Measurements from ENCODE around the gene CCSER1.
A peak's percentile ranks its signal among the peaks of the same experiment; 100 is the strongest.

The CCSER1 gene

GRCh38 chr4:91472046-91472445 lies 1344.9 kb downstream of the CCSER1 start:
- no peak for DNase-seq (ENCODE audit: low read depth)
- in situ Hi-C loops (cut with HindIII; ENCODE audit: low sequenced_read_pairs) = no loop called here
- TF ChIP-seq CTCF (IDR thresholded peaks at IDR 0.05; ENCODE audit: low read depth, low read length, missing control alignments) = no peak
- no peak overlapping the region for H3K4me3 ChIP-seq (ENCODE audit: low read depth, low read length)

GRCh38 chr4:91485415-91485814 lies 1358.2 kb downstream of the CCSER1 start:
- in situ Hi-C loops (cut with HindIII; ENCODE audit: low sequenced_read_pairs) = no loop called here
- H3K4me3 ChIP-seq (ENCODE audit: low read depth, low read length) = no peak overlapping the region
- no peak for TF ChIP-seq CTCF (IDR thresholded peaks at IDR 0.05; ENCODE audit: low read depth, low read length, missing control alignments)
- DNase-seq (ENCODE audit: low read depth) = no peak

GRCh38 chr4:91488946-91489345 lies 1361.8 kb downstream of the CCSER1 start:
- in situ Hi-C loops (cut with HindIII; ENCODE audit: low sequenced_read_pairs) = no loop called here

GRCh38 chr4:91497892-91498291 lies 1370.7 kb downstream of the CCSER1 start:
- in situ Hi-C loops (cut with HindIII; ENCODE audit: low sequenced_read_pairs) = no loop called here
- no peak overlapping the region for H3K4me3 ChIP-seq (ENCODE audit: low read depth, low read length)
- DNase-seq (ENCODE audit: low read depth) = no peak
- TF ChIP-seq CTCF (IDR thresholded peaks at IDR 0.05; ENCODE audit: low read depth, low read length, missing control alignments) = no peak

More at GRCh38 chr4:91488946-91489345, 1361.8 kb downstream of the CCSER1 start:
- DNase-seq (ENCODE audit: low read depth) = no peak
- TF ChIP-seq CTCF (IDR thresholded peaks at IDR 0.05; ENCODE audit: low read depth, low read length, missing control alignments) = no peak
- H3K4me3 ChIP-seq (ENCODE audit: low read depth, low read length) = no peak overlapping the region

GRCh38 chr4:91502365-91502764 lies 1375.2 kb downstream of the CCSER1 start:
- no peak for DNase-seq (ENCODE audit: low read depth)
- in situ Hi-C loops (cut with HindIII; ENCODE audit: low sequenced_read_pairs) = no loop called here
- no peak overlapping the region for H3K4me3 ChIP-seq (ENCODE audit: low read depth, low read length)
- TF ChIP-seq CTCF (IDR thresholded peaks at IDR 0.05; ENCODE audit: low read depth, low read length, missing control alignments) = peak; percentile 23

GRCh38 chr4:91513326-91513725 lies 1386.1 kb downstream of the CCSER1 start:
- no peak for DNase-seq (ENCODE audit: low read depth)
- TF ChIP-seq CTCF (IDR thresholded peaks at IDR 0.05; ENCODE audit: low read depth, low read length, missing control alignments) = no peak
- no peak overlapping the region for H3K4me3 ChIP-seq (ENCODE audit: low read depth, low read length)
- in situ Hi-C loops (cut with HindIII; ENCODE audit: low sequenced_read_pairs) = no loop called here

- no peak for DNase-seq (ENCODE audit: low read depth)
- no peak overlapping the region for H3K4me3 ChIP-seq (ENCODE audit: low read depth, low read length)
- in situ Hi-C loops (cut with HindIII; ENCODE audit: low sequenced_read_pairs) = no loop called here
- TF ChIP-seq CTCF (IDR thresholded peaks at IDR 0.05; ENCODE audit: low read depth, low read length, missing control alignments) = no peak
Observed at GRCh38 chr4:91519155-91519554, 1392.0 kb downstream of the CCSER1 start.
